ENCODE results near the gene CADM1.

DNA sequence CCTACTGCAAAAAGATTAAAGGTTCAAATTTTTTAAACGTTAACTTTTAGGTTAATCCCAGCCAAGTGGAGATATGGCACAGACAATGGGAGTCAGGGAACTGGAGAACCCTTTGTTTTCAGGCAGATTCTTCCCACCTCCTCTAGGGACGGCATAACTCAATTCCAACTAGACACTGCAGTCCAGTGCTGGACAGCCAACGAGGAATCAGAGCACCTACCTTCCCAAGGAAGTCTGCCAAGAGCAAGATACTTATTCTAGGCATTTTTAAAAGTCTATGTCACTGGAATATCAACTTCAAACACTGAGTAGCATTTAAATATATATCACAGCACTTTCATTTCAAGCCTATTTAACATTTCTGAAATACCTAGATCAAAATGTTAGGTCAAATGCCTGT, 7.3 kb downstream of the CADM1 start:
- TF ChIP-seq, protein P1, sequence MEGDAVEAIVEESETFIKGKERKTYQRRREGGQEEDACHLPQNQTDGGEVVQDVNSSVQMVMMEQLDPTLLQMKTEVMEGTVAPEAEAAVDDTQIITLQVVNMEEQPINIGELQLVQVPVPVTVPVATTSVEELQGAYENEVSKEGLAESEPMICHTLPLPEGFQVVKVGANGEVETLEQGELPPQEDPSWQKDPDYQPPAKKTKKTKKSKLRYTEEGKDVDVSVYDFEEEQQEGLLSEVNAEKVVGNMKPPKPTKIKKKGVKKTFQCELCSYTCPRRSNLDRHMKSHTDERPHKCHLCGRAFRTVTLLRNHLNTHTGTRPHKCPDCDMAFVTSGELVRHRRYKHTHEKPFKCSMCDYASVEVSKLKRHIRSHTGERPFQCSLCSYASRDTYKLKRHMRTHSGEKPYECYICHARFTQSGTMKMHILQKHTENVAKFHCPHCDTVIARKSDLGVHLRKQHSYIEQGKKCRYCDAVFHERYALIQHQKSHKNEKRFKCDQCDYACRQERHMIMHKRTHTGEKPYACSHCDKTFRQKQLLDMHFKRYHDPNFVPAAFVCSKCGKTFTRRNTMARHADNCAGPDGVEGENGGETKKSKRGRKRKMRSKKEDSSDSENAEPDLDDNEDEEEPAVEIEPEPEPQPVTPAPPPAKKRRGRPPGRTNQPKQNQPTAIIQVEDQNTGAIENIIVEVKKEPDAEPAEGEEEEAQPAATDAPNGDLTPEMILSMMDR (IDR thresholded peaks at IDR 0.05) = no peak
- TF ChIP-seq POLR2A (IDR thresholded peaks at IDR 0.05) = no peak
